ENCODE data around the gene NLRP5.

DNA sequence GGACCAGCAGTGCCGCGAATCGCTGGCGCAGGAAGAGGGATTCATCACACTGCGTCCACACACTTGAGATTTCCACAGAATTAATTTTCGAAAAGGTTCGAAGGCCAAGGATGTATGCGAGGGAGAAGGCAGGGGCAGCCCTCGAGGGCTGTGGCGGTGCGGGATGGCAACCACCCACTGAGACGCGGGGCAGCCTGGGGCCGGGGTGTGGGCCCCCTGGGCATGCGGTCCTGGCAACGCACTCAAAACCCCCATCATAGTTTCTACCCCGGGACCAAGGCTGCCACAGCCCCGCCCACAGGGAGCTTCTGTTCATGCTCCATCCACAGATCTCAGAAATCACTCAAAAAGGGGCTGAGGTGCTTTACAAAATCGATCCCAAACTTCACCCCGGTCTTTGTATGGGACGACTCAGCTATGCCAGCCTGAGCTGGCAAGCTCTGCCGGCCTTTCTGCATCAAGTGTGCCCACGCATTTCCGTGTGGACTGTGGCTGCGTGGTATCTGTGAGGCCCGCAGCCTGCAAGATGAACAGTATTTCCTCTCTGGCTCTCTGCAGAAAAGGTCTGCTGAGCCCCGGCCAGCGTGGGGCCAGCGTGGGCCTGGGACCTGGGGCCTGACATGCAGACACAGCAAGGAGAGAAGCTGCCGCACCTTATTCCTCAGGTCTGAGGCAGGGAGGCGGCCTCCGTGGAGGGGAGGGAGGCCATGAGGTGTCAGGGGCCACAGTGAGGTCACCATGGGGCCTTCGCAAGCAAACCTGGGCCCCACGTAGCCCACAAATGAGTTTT lies 115.4 kb downstream of the NLRP5 start:
- TF ChIP-seq CTCF (IDR thresholded peaks at IDR 0.05) (no peak), POLR2A (IDR thresholded peaks at IDR 0.05) (no peak), EP300 (IDR thresholded peaks at IDR 0.05) (no peak)
